ENCODE results near the gene OR8B3. TPM values are rescaled to one million over a fixed set of nuclear protein-coding genes. Genes with fewer than 3 reads are reported as not detected.
A peak's percentile ranks its signal among the peaks of the same experiment; 100 is the strongest.
"Not testable (repeated sequence)": the region's sequence is repeated elsewhere in the genome, so short reads cannot be mapped to it uniquely, and the experiment has no call there.

The OR8B3 gene
- total RNA-seq, 1 experiment from 2014 or later = not detected

GRCh38 chr11:124396847-124397246 lies 2.0 kb downstream of the OR8B3 start:
- H3K36me3 ChIP-seq, DNase-seq, H3K9me3 ChIP-seq, H3K27me3 ChIP-seq, H3K4me3 ChIP-seq: not testable (repeated sequence)

GRCh38 chr11:124394408-124394807 lies 4.4 kb downstream of the OR8B3 start:
- Histone ChIP-seq H3K36me3 (no peaks in the 10 kb centered on the region), H3K4me3 (no peak overlapping the region)
- peak; percentile 26 for DNase-seq

GRCh38 chr11:124384399-124384798 lies 14.4 kb downstream of the OR8B3 start, which contains the start of gene OR8B2:
Gene OR8B2, minus strand, starts transcription at chr11:124384499. Its CDS starts 1,156 bp downstream, at chr11:124383343.
- Histone ChIP-seq H3K27me3 (no peaks in the 10 kb centered on the region), H3K9me3 (no peaks in the 10 kb centered on the region), H3K4me3 (no peak within 1 kb of the TSS), H3K36me3 (no peaks in the 10 kb centered on the region)
- DNase-seq = no peak

More at GRCh38 chr11:124394408-124394807, 4.4 kb downstream of the OR8B3 start:
- H3K27me3 ChIP-seq = no peaks in the 10 kb centered on the region
- H3K9me3 ChIP-seq = no peaks in the 10 kb centered on the region

GRCh38 chr11:124382857-124383256 lies 16.0 kb downstream of the OR8B3 start:
- DNase-seq, H3K9me3 ChIP-seq, H3K27me3 ChIP-seq, H3K36me3 ChIP-seq, H3K4me3 ChIP-seq: not testable (repeated sequence)

- H3K27me3 ChIP-seq = no peaks in the 10 kb centered on the region
Observed at GRCh38 chr11:124380585-124380984, 18.2 kb downstream of the OR8B3 start.

GRCh38 chr11:124376280-124376679 lies 22.5 kb downstream of the OR8B3 start:
- no peak overlapping the region for H3K4me3 ChIP-seq
- H3K9me3 ChIP-seq = no peaks in the 10 kb centered on the region
- no peak for DNase-seq
- H3K27me3 ChIP-seq = peaks cover 3% of the 10 kb centered on the region; the same call in 1 of the 2 replicates
- no peaks in the 10 kb centered on the region for H3K36me3 ChIP-seq

More at GRCh38 chr11:124380585-124380984, 18.2 kb downstream of the OR8B3 start:
- Histone ChIP-seq H3K36me3 (no peaks in the 10 kb centered on the region), H3K9me3 (no peaks in the 10 kb centered on the region), H3K4me3 (no peak overlapping the region)
- DNase-seq = no peak

GRCh38 chr11:124359566-124359965 lies 39.3 kb downstream of the OR8B3 start:
- no peaks in the 10 kb centered on the region for H3K36me3 ChIP-seq
- H3K27me3 ChIP-seq = peaks cover 10% of the 10 kb centered on the region; the same call in 1 of the 2 replicates
- no peaks in the 10 kb centered on the region for H3K9me3 ChIP-seq
- no peak for DNase-seq
- H3K4me3 ChIP-seq = no peak overlapping the region

- no peak overlapping the region for H3K4me3 ChIP-seq
- H3K36me3 ChIP-seq = no peaks in the 10 kb centered on the region
- peaks cover 7% of the 10 kb centered on the region; the same call in 1 of the 2 replicates for H3K27me3 ChIP-seq
- no peaks in the 10 kb centered on the region for H3K9me3 ChIP-seq
- no peak for DNase-seq
Observed at GRCh38 chr11:124346311-124346955, 52.4 kb downstream of the OR8B3 start.

Other genes starting within 250 kb of the OR8B3 start
- gene OR10D3, start 215.7 kb downstream of the OR8B3 start, total RNA-seq (2014; rRNA removed; shearing (Covaris generic); ENCODE audit: low replicate concordance) = not detected in 2 replicates
- gene OR8G1, start 157.9 kb downstream of the OR8B3 start, total RNA-seq (2014; rRNA removed; shearing (Covaris generic); ENCODE audit: low replicate concordance) = not detected in 2 replicates
- not detected in 2 replicates for gene OR8G5, start 142.6 kb downstream of the OR8B3 start, total RNA-seq (2014; rRNA removed; shearing (Covaris generic); ENCODE audit: low replicate concordance)
- gene OR8D1, start 85.1 kb downstream of the OR8B3 start, total RNA-seq (2014; rRNA removed; shearing (Covaris generic); ENCODE audit: low replicate concordance) = not detected in 2 replicates
- not detected in 2 replicates for gene OR8D2, start 78.8 kb downstream of the OR8B3 start, total RNA-seq (2014; rRNA removed; shearing (Covaris generic); ENCODE audit: low replicate concordance)
- gene OR8B2, start 14.5 kb downstream of the OR8B3 start, total RNA-seq (2014; rRNA removed; shearing (Covaris generic); ENCODE audit: low replicate concordance) = not detected in 2 replicates
- gene OR8B4, start 25.8 kb upstream of the OR8B3 start, total RNA-seq (2014; rRNA removed; shearing (Covaris generic); ENCODE audit: low replicate concordance) = not detected in 2 replicates
- not detected in 2 replicates for gene OR8B8, start 46.7 kb upstream of the OR8B3 start, total RNA-seq (2014; rRNA removed; shearing (Covaris generic); ENCODE audit: low replicate concordance)
- gene OR8B12, start 144.6 kb upstream of the OR8B3 start, total RNA-seq (2014; rRNA removed; shearing (Covaris generic); ENCODE audit: low replicate concordance) = not detected in 2 replicates
- gene OR8A1, start 171.0 kb upstream of the OR8B3 start, total RNA-seq (2014; rRNA removed; shearing (Covaris generic); ENCODE audit: low replicate concordance) = not detected in 2 replicates
- not detected in 2 replicates for gene PANX3, start 212.4 kb upstream of the OR8B3 start, total RNA-seq (2014; rRNA removed; shearing (Covaris generic); ENCODE audit: low replicate concordance)
- gene TBRG1, start 223.8 kb upstream of the OR8B3 start, total RNA-seq (2014; rRNA removed; shearing (Covaris generic); ENCODE audit: low replicate concordance) = 13.2 and 24.9 TPM in 2 replicates